AG04449 (cell line): ENCODE measurements around the gene ULK4.

ENCODE experiments used
- CTCF ChIA-PET: fragments of 350-600 bp; formaldehyde crosslinking; extraction: SDS; loops from one replicate; lab custom pipeline; 2021; ENCODE audit warnings: antibody characterized with exemption; lab: Yijun Ruan, JAX
- POLR2A ChIA-PET: fragments of 400-600, 350-600 bp; formaldehyde crosslinking; extraction: SDS; loops from one replicate; lab custom pipeline; 2020; ENCODE audit warnings: antibody characterized with exemption, inconsistent platforms; lab: Yijun Ruan, JAX
- DNase-seq: peaks from one replicate; pipeline ENCODE4 v3.0.0-alpha.2; 2010; ENCODE audit warnings: low read depth, low spot score
- H3K4me3 ChIP-seq: 2 replicates; pipeline ENCODE4 v1.5.1; 2011; ENCODE audit warnings: low read depth, mild to moderate bottlenecking, control low read depth, low read length
- CTCF ChIP-seq: IDR thresholded peaks from one replicate; pipeline ENCODE4 v1.5.1; 2011; ENCODE audit warnings: mild to moderate bottlenecking, moderate library complexity, low read length, control low read depth, inconsistent platforms; ENCODE audit not compliant: insufficient read depth; ENCODE audit errors: missing control alignments

ULK4 gene

DNA sequence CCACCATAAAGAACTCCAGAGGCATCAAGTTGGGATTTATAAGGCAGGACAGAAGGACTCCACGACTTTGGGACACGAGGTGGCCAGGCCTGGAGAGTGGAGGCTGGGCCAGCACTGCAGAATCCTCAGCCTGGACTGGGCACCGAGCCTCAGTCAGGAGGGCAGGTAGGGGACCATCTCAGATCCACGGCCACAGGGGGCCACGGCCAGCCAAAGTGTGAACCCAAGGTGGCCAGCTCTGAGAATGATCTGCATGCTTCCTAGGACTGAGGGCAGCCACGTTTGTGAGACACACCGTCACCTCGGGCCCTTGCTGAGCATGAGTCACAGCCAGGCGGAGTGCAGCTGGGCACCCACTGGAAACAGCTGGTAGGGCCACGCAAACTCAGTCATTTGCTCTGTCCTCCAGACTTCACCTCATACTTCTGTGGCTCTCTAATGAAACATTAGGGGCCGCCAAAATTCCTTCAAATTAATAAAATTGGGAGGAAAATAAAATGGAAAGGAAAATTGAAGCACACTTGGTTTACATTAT, 696.8 kb downstream of the ULK4 start:
- no peak for TF ChIP-seq CTCF
- ChIA-PET CTCF (interaction anchor here (1.6 kb wide), 1 partner anchor 12 kb away, joined by 4 read pairs; no protein-coding TSS in a partner anchor), POLR2A (no interaction called here)
- DNase-seq: no peak
- H3K4me3 ChIP-seq: no peak overlapping the region

DNA sequence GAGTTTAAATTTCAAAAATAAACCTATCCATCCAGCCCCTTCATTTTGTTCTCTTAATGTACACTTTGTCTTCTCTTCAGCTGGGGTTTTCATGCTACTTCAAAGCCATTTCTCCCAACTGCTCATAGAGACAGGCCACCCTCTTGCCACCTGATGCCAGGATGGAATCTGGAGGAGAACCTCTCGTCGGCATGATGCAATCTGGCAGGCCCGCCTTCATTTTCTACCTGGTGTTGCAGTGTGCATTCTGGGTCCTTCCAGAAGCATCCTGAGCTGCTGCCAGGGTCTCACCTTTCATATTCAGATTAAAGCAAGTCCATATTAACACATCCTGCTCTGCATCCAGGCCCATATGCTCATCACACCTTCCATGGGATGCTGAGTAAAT, 701.8 kb downstream of the ULK4 start:
- DNase-seq: no peak
- CTCF ChIA-PET: interaction anchor here (1.1 kb wide), 1 partner anchor 680 kb away, joined by 3 read pairs; no protein-coding TSS in a partner anchor
- no peak overlapping the region for H3K4me3 ChIP-seq
- POLR2A ChIA-PET: no interaction called here
- TF ChIP-seq CTCF: no peak

- POLR2A ChIA-PET: no interaction called here
These were observed 702.3 kb downstream of the ULK4 start for GRCh38 chr3:41259449-41260062.

DNA sequence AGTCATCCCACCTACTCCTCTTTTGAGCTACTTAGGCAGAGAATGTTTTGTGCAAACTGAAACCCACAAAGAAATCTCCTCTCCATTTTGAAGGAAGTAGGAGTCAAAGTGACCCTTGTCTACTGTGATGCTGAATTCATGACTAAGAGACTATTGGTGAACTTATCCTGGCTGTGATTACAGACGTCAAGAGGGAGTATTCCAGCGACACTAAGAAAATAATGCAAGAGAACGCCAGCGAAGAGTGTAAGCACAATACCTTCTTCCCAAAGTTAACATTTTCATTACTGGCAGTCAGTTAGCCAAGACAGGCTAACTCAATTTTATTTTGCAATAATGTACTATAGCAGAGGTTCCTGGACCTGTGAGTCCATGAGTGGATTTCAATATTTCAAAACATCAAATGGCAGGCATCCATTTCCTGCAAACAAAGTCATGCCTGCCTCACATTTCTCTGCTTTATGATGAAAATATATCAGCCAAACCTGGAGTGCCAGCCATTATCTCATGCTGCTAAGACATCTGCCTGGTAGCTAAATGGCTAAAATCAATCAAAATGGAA, 703.6 kb downstream of the ULK4 start:
- ChIA-PET POLR2A (no interaction called here), CTCF (interaction anchor here (1.5 kb wide), 1 partner anchor 11 kb away, joined by 5 read pairs; no protein-coding TSS in a partner anchor)
- no peak for DNase-seq
- TF ChIP-seq CTCF: no peak
- H3K4me3 ChIP-seq: no peak overlapping the region

More at GRCh38 chr3:41259449-41260062, 702.3 kb downstream of the ULK4 start:
- CTCF ChIA-PET: interaction anchor here (0.9 to 1.1 kb wide), 2 partner anchors 457 to 679 kb away, joined by 3 read pairs; no protein-coding TSS in a partner anchor
- no peak overlapping the region for H3K4me3 ChIP-seq
- no peak for DNase-seq
- TF ChIP-seq CTCF: no peak

- CTCF ChIA-PET: interaction anchor here (1.0 kb wide), 1 partner anchor 465 kb away, joined by 3 read pairs; no protein-coding TSS in a partner anchor
- DNase-seq: no peak
- no peak for TF ChIP-seq CTCF
- POLR2A ChIA-PET: no interaction called here
- H3K4me3 ChIP-seq: no peak overlapping the region
These were observed 710.3 kb downstream of the ULK4 start for GRCh38 chr3:41251593-41251992.

GRCh38 chr3:41250825-41251224, 711.1 kb downstream of the ULK4 start:
- no peak for TF ChIP-seq CTCF
- CTCF ChIA-PET: interaction anchor here (1.0 kb wide), 1 partner anchor 466 kb away, joined by 3 read pairs; no protein-coding TSS in a partner anchor
- no peak overlapping the region for H3K4me3 ChIP-seq
- POLR2A ChIA-PET: no interaction called here
- no peak for DNase-seq
